Naive thymus-derived CD8-positive, alpha-beta T cell (primary cell): ENCODE data around the gene PAGR1. TPM values are rescaled to one million over a fixed set of nuclear protein-coding genes. Genes with fewer than 3 reads are reported as not detected.
"Not testable (repeated sequence)": the region's sequence is repeated elsewhere in the genome, so short reads cannot be mapped to it uniquely, and the experiment has no call there.

Experiments
- ATAC-seq, 2 donors: fragments of 150-1000 bp; cut with Tn5 transposase in 1 of 2; sonication (Bioruptor Pico), chemical (Tn5 transposase) in 1 of 2; 1 replicate in 1 of 2; 2 replicates in 1 of 2; pipeline ENCODE4 v1.10.0; 2021; ENCODE audit warnings: mild to moderate bottlenecking in 2 of 2, moderate library complexity in 2 of 2
- POLR2A ChIA-PET: fragments of 350-600 bp; sonication (Branson Sonifier 250); formaldehyde crosslinking; loops from one replicate; lab custom pipeline; 2021; ENCODE audit warnings: antibody characterized with exemption; lab: Charles Lee
- DNase-seq, 10 donors: peaks; one replicate each; pipeline versions ENCODE4 v3.0.0 to v3.0.0-alpha.2; 2020 to 2022
- H3K27ac Mint-ChIP-seq, 10 donors: one replicate each; pipeline ENCODE4 v1.8.0; 2020 to 2022; ENCODE audit warnings: mild to moderate bottlenecking in 10 of 10, mixed read lengths in 10 of 10, moderate library complexity in 4 of 10, inconsistent platforms in 1 of 10
- H3K27me3 Mint-ChIP-seq, 5 donors: one replicate each; pipeline ENCODE4 v1.8.0; 2021 to 2022; ENCODE audit warnings: mixed read lengths in 5 of 5
- H3K36me3 Mint-ChIP-seq, 3 donors: one replicate each; pipeline ENCODE4 v1.8.0; 2020 to 2022; ENCODE audit warnings: mixed read lengths in 3 of 3, mild to moderate bottlenecking in 2 of 3, inconsistent platforms in 1 of 3
- H3K4me1 Mint-ChIP-seq, 4 donors: one replicate each; pipeline ENCODE4 v1.8.0; 2021 to 2022; ENCODE audit warnings: mixed read lengths in 4 of 4
- H3K4me3 Mint-ChIP-seq, 10 donors: one replicate each; pipeline ENCODE4 v1.8.0; 2020 to 2022; ENCODE audit warnings: mild to moderate bottlenecking in 10 of 10, mixed read lengths in 10 of 10, moderate library complexity in 6 of 10, inconsistent platforms in 1 of 10
- H3K9me3 Mint-ChIP-seq, 9 donors: one replicate each; pipeline ENCODE4 v1.8.0; 2020 to 2022; ENCODE audit warnings: mixed read lengths in 9 of 9, mild to moderate bottlenecking in 3 of 9, inconsistent platforms in 1 of 9, moderate library complexity in 1 of 9
- polyA plus RNA-seq, 3 donors: library from polyadenylated mRNA; unstranded; fragments of 300-500 nt; fragmentation: Illumina TruSeq; gene quantifications; one replicate each; pipeline ENCODE4 v1.2.3, GENCODE V29; 2021
- total RNA-seq, 8 experiments: library from RNA in 2 of 8; stranded (reverse) in 2 of 8; gene quantifications; one replicate each; pipeline ENCODE4 v1.2.3 and lab custom pipeline; 2021 to 2026

PAGR1 gene
- total and polyA plus RNA-seq, 5 experiments from 2014 or later = 31.3 to 57.5 (median 51.4) TPM

- ATAC-seq = no peak
- peaks cover 7 to 36% (median 31%) of the 10 kb centered on the region in 4 donors for H3K4me1 Mint-ChIP-seq
- peak overlapping the region in 2 of 10 donors; percentile 34 to 51 for H3K27ac Mint-ChIP-seq
- H3K36me3 Mint-ChIP-seq = peaks cover 0 to 33% (median 8%) of the 10 kb centered on the region in 3 donors
- H3K27me3 Mint-ChIP-seq = no peaks in the 10 kb centered on the region
- POLR2A ChIA-PET = interaction anchor here (0.6 to 1.5 kb wide), 2 partner anchors 48 to 51 kb away, joined by 3 read pairs; no protein-coding TSS in a partner anchor
- DNase-seq = no peak
- H3K4me3 Mint-ChIP-seq = peak overlapping the region in 1 of 10 donors; percentile 41
- no peaks in the 10 kb centered on the region for H3K9me3 Mint-ChIP-seq
These were observed 43.0 kb downstream of the PAGR1 start for GRCh38 chr16:29858974-29859373.

- no peak overlapping the region for H3K27ac Mint-ChIP-seq
- no peak for ATAC-seq
- no peaks in the 10 kb centered on the region for H3K9me3 Mint-ChIP-seq
- peak overlapping the region in 4 of 10 donors; percentile 26 to 93 (median 52) for H3K4me3 Mint-ChIP-seq
- DNase-seq = no peak
- H3K4me1 Mint-ChIP-seq = peaks cover 7 to 38% (median 31%) of the 10 kb centered on the region in 4 donors
- POLR2A ChIA-PET = interaction anchor here (0.6 to 1.5 kb wide), 3 partner anchors 37 to 65 kb away, joined by 3 to 5 read pairs (median 3); no protein-coding TSS in a partner anchor
- H3K27me3 Mint-ChIP-seq = no peaks in the 10 kb centered on the region
- H3K36me3 Mint-ChIP-seq = peaks cover 0 to 33% (median 8%) of the 10 kb centered on the region in 3 donors
These were observed 44.3 kb downstream of the PAGR1 start for GRCh38 chr16:29860218-29860617.

- Mint-ChIP-seq H3K9me3 (no peaks in the 10 kb centered on the region), H3K4me3 (peak overlapping the region; percentile 92 to 97 (median 95)), H3K4me1 (peaks cover 7 to 38% (median 31%) of the 10 kb centered on the region in 4 donors), H3K27ac (peak overlapping the region; percentile 90 to 100 (median 96)), H3K36me3 (peaks cover 0 to 30% (median 8%) of the 10 kb centered on the region in 3 donors), H3K27me3 (no peaks in the 10 kb centered on the region)
- POLR2A ChIA-PET = interaction anchor here (0.5 to 2.8 kb wide), 14 partner anchors 10 to 548 kb away, joined by 3 to 13 read pairs (median 4); partner anchors contain the start of genes HIRIP3, KCTD13, MVP and TAOK2
- DNase-seq (no peak), ATAC-seq (no peak)
These were observed 46.5 kb downstream of the PAGR1 start for GRCh38 chr16:29862383-29862883.

- DNase-seq (peak; percentile 79 to 97 (median 93)), ATAC-seq (peak; percentile 96 to 99)
- Mint-ChIP-seq H3K27ac (peak within 1 kb of the TSS; percentile 97 to 100 (median 99)), H3K36me3 (peaks cover 0 to 28% (median 8%) of the 10 kb centered on the region in 3 donors), H3K27me3 (no peaks in the 10 kb centered on the region), H3K9me3 (no peaks in the 10 kb centered on the region), H3K4me3 (peak within 1 kb of the TSS; percentile 92 to 97 (median 95)), H3K4me1 (peaks cover 7 to 38% (median 31%) of the 10 kb centered on the region in 4 donors)
- POLR2A ChIA-PET = interaction anchor here (0.5 to 2.8 kb wide), 19 partner anchors 9 to 547 kb away, joined by 3 to 13 read pairs (median 5); partner anchors contain the start of genes HIRIP3, KCTD13, KIF22 and MVP
These were observed 47.1 kb downstream of the PAGR1 start, which contains the start of gene CDIPT for GRCh38 chr16:29862884-29863668. TSS of gene CDIPT (minus strand) at chr16:29863226. CDS start at chr16:29862857, 369 bp downstream.

GRCh38 chr16:29863669-29863984 is 47.7 kb downstream of the PAGR1 start:
- POLR2A ChIA-PET = interaction anchor here (0.5 to 2.8 kb wide), 18 partner anchors 9 to 164 kb away, joined by 3 to 13 read pairs (median 5); partner anchors contain the start of genes HIRIP3, KCTD13, KIF22 and MVP
- H3K36me3 Mint-ChIP-seq = peaks cover 0 to 23% (median 6%) of the 10 kb centered on the region in 3 donors
- H3K9me3 Mint-ChIP-seq = no peaks in the 10 kb centered on the region
- no peaks in the 10 kb centered on the region for H3K27me3 Mint-ChIP-seq
- H3K27ac Mint-ChIP-seq = peak overlapping the region; percentile 97 to 100 (median 99)
- DNase-seq = no peak
- peaks cover 7 to 36% (median 31%) of the 10 kb centered on the region in 4 donors for H3K4me1 Mint-ChIP-seq
- peak overlapping the region; percentile 84 to 97 (median 95) for H3K4me3 Mint-ChIP-seq
- ATAC-seq = no peak

- DNase-seq (no peak), ATAC-seq (no peak)
- POLR2A ChIA-PET = interaction anchor here (0.5 to 2.8 kb wide), 9 partner anchors 13 to 265 kb away, joined by 3 to 13 read pairs (median 4); partner anchors contain the start of gene PAGR1
- Mint-ChIP-seq H3K4me1 (peaks cover 7 to 36% (median 31%) of the 10 kb centered on the region in 4 donors), H3K27ac (peak overlapping the region in 3 of 10 donors; percentile 29 to 85 (median 73)), H3K4me3 (no peak overlapping the region), H3K27me3 (no peaks in the 10 kb centered on the region), H3K9me3 (no peaks in the 10 kb centered on the region), H3K36me3 (peaks cover 0 to 17% (median 3%) of the 10 kb centered on the region in 3 donors)
These were observed 48.3 kb downstream of the PAGR1 start for GRCh38 chr16:29864205-29864604.

GRCh38 chr16:29868396-29869009 is 52.6 kb downstream of the PAGR1 start:
- Mint-ChIP-seq H3K4me3 (no peak overlapping the region), H3K27ac (no peak overlapping the region), H3K4me1 (peaks cover 1 to 3% (median 3%) of the 10 kb centered on the region in 4 donors), H3K9me3 (no peaks in the 10 kb centered on the region), H3K36me3 (no peaks in the 10 kb centered on the region), H3K27me3 (no peaks in the 10 kb centered on the region)
- ATAC-seq (no peak), DNase-seq (no peak)
- POLR2A ChIA-PET = no interaction called here

- H3K27me3 Mint-ChIP-seq, H3K4me3 Mint-ChIP-seq, DNase-seq, H3K36me3 Mint-ChIP-seq, POLR2A ChIA-PET, H3K9me3 Mint-ChIP-seq, H3K27ac Mint-ChIP-seq, ATAC-seq, H3K4me1 Mint-ChIP-seq: not testable (repeated sequence)
These were observed 53.1 kb downstream of the PAGR1 start for GRCh38 chr16:29869067-29869466.

Other genes with a start within 250 kb of the PAGR1 start
- 10 to 100 TPM; 91.8 to 98.4 TPM for gene SPN, start 152.9 kb upstream of the PAGR1 start, total RNA-seq
- 100 to 1,000 TPM in 2 of 3 donors, 10 to 100 TPM in 1; 92.9 to 124 (median 100) TPM for gene SPN, start 152.9 kb upstream of the PAGR1 start, polyA plus RNA-seq
- under 1 TPM; 0.49 to 0.55 TPM for gene QPRT, start 137.0 kb upstream of the PAGR1 start, total RNA-seq
- under 1 TPM; 0.15 to 0.53 (median 0.48) TPM for gene QPRT, start 137.0 kb upstream of the PAGR1 start, polyA plus RNA-seq
- gene C16orf54, start 70.2 kb upstream of the PAGR1 start, total RNA-seq = 100 to 1,000 TPM; 108 to 110 TPM
- gene C16orf54, start 70.2 kb upstream of the PAGR1 start, polyA plus RNA-seq = 10 to 100 TPM; 20.7 to 32.7 (median 29.2) TPM
- not detected for gene ZG16, start 37.9 kb upstream of the PAGR1 start, total RNA-seq
- not detected for gene ZG16, start 37.9 kb upstream of the PAGR1 start, polyA plus RNA-seq
- gene KIF22, start 25.4 kb upstream of the PAGR1 start, total RNA-seq = 10 to 100 TPM; 79.6 to 84.6 TPM
- 10 to 100 TPM; 36.9 to 45.4 (median 39.6) TPM for gene KIF22, start 25.4 kb upstream of the PAGR1 start, polyA plus RNA-seq
- 100 to 1,000 TPM; 278 to 282 TPM for gene MAZ, start 9.6 kb upstream of the PAGR1 start, total RNA-seq
- gene MAZ, start 9.6 kb upstream of the PAGR1 start, polyA plus RNA-seq = 10 to 100 TPM; 50.3 to 74.6 (median 58.8) TPM
- gene PRRT2, start 4.0 kb upstream of the PAGR1 start, total RNA-seq = 1 to 10 TPM; 1.5 to 1.6 TPM
- gene PRRT2, start 4.0 kb upstream of the PAGR1 start, polyA plus RNA-seq = under 1 TPM in 2 of 3 donors, not detected in 1; 0.14 to 0.21 TPM
- gene MVP, start 4.3 kb downstream of the PAGR1 start, total RNA-seq = 100 to 1,000 TPM; 123 to 132 TPM
- 100 to 1,000 TPM; 120 to 160 (median 134) TPM for gene MVP, start 4.3 kb downstream of the PAGR1 start, polyA plus RNA-seq
- gene CDIPT, start 47.1 kb downstream of the PAGR1 start, total RNA-seq = 10 to 100 TPM; 73.7 to 74.5 TPM
- 10 to 100 TPM; 79.6 to 95.7 (median 91.3) TPM for gene CDIPT, start 47.1 kb downstream of the PAGR1 start, polyA plus RNA-seq
- gene SEZ6L2, start 83.4 kb downstream of the PAGR1 start, total RNA-seq = under 1 TPM in 1 of 2 experiments, not detected in 1; 0.21 TPM
- not detected for gene SEZ6L2, start 83.4 kb downstream of the PAGR1 start, polyA plus RNA-seq
- not detected for gene ASPHD1, start 84.3 kb downstream of the PAGR1 start, total RNA-seq
- not detected for gene ASPHD1, start 84.3 kb downstream of the PAGR1 start, polyA plus RNA-seq
- 10 to 100 TPM; 65.4 to 75.9 TPM for gene KCTD13, start 110.1 kb downstream of the PAGR1 start, total RNA-seq
- 1 to 10 TPM; 5.4 to 10.0 (median 8.4) TPM for gene KCTD13, start 110.1 kb downstream of the PAGR1 start, polyA plus RNA-seq
- gene TMEM219, start 145.9 kb downstream of the PAGR1 start, total RNA-seq = 10 to 100 TPM; 63.1 to 74.0 TPM
- gene TMEM219, start 145.9 kb downstream of the PAGR1 start, polyA plus RNA-seq = 100 to 1,000 TPM; 157 to 179 (median 174) TPM
- gene TAOK2, start 157.7 kb downstream of the PAGR1 start, total RNA-seq = 10 to 100 TPM; 40.8 to 42.6 TPM
- gene TAOK2, start 157.7 kb downstream of the PAGR1 start, polyA plus RNA-seq = 1 to 10 TPM; 2.6 to 6.6 (median 2.8) TPM
- gene HIRIP3, start 179.5 kb downstream of the PAGR1 start, total RNA-seq = 10 to 100 TPM; 15.3 to 16.6 TPM
- 10 to 100 TPM; 10.6 to 30.1 (median 18.7) TPM for gene HIRIP3, start 179.5 kb downstream of the PAGR1 start, polyA plus RNA-seq
- 100 to 1,000 TPM; 107 to 115 TPM for gene INO80E, start 180.1 kb downstream of the PAGR1 start, total RNA-seq
- 1 to 10 TPM; 6.5 to 8.9 (median 7.6) TPM for gene INO80E, start 180.1 kb downstream of the PAGR1 start, polyA plus RNA-seq
- gene DOC2A, start 194.9 kb downstream of the PAGR1 start, total RNA-seq = not detected
- gene DOC2A, start 194.9 kb downstream of the PAGR1 start, polyA plus RNA-seq = not detected
- not detected for gene C16orf92, start 207.0 kb downstream of the PAGR1 start, total RNA-seq
- gene C16orf92, start 207.0 kb downstream of the PAGR1 start, polyA plus RNA-seq = not detected
- not detected for gene TLCD3B, start 215.1 kb downstream of the PAGR1 start, total RNA-seq
- not detected for gene TLCD3B, start 215.1 kb downstream of the PAGR1 start, polyA plus RNA-seq
- 100 to 1,000 TPM; 580 to 594 TPM for gene ALDOA, start 249.6 kb downstream of the PAGR1 start, total RNA-seq
- gene ALDOA, start 249.6 kb downstream of the PAGR1 start, polyA plus RNA-seq = 1,000 to 10,000 TPM in 1 of 3 donors, 100 to 1,000 TPM in 2; 798 to 1,176 (median 994) TPM